ENCODE measurements around the gene LDB1. TPM values are rescaled to one million over a fixed set of nuclear protein-coding genes. Genes with fewer than 3 reads are reported as not detected.
A peak's percentile ranks its signal among the peaks of the same experiment; 100 is the strongest.

LDB1 gene
- total and polyA plus RNA-seq, 10 of the 15 experiments (the other 5 are each of a cell fraction or from before 2014, with no cell fraction given), result 1.7 to 71.5 (median 36.9) TPM

- TF ChIP-seq, protein P1, sequence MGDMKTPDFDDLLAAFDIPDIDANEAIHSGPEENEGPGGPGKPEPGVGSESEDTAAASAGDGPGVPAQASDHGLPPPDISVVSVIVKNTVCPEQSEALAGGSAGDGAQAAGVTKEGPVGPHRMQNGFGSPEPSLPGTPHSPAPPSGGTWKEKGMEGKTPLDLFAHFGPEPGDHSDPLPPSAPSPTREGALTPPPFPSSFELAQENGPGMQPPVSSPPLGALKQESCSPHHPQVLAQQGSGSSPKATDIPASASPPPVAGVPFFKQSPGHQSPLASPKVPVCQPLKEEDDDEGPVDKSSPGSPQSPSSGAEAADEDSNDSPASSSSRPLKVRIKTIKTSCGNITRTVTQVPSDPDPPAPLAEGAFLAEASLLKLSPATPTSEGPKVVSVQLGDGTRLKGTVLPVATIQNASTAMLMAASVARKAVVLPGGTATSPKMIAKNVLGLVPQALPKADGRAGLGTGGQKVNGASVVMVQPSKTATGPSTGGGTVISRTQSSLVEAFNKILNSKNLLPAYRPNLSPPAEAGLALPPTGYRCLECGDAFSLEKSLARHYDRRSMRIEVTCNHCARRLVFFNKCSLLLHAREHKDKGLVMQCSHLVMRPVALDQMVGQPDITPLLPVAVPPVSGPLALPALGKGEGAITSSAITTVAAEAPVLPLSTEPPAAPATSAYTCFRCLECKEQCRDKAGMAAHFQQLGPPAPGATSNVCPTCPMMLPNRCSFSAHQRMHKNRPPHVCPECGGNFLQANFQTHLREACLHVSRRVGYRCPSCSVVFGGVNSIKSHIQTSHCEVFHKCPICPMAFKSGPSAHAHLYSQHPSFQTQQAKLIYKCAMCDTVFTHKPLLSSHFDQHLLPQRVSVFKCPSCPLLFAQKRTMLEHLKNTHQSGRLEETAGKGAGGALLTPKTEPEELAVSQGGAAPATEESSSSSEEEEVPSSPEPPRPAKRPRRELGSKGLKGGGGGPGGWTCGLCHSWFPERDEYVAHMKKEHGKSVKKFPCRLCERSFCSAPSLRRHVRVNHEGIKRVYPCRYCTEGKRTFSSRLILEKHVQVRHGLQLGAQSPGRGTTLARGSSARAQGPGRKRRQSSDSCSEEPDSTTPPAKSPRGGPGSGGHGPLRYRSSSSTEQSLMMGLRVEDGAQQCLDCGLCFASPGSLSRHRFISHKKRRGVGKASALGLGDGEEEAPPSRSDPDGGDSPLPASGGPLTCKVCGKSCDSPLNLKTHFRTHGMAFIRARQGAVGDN (IDR thresholded peaks at IDR 0.05), result no peak
- TF ChIP-seq HDGF (IDR thresholded peaks at IDR 0.05) (0 out of 2 replicates have a peak, but pooled peaks have one; percentile 54), DPF2 (IDR thresholded peaks at IDR 0.05) (no peak; the same call in 1 of the 2 replicates), TCF3 (IDR thresholded peaks at IDR 0.05; ENCODE audit: borderline replicate concordance, insufficient read depth, low read depth, low read length) (no peak), PRDM15 (CRISPR knock-in tag; IDR thresholded peaks at IDR 0.05) (no peak), CREM (IDR thresholded peaks at IDR 0.05; ENCODE audit: low read depth) (peak; percentile 97), GATAD2B (conservative IDR thresholded peaks at IDR 0.05; ENCODE audit: low read depth) (no peak; the same call in 1 of the 2 replicates), PBX3 (IDR thresholded peaks at IDR 0.05; ENCODE audit: insufficient replicate concordance, low read depth, low read length) (no peak), TBL1XR1 (IDR thresholded peaks at IDR 0.05; ENCODE audit: low read depth, low read length) (peak; percentile 18; the same call in 1 of the 2 replicates), IRF3 (IDR thresholded peaks at IDR 0.05) (no peak), NR2C2 (IDR thresholded peaks at IDR 0.05; ENCODE audit: borderline replicate concordance, control insufficient read depth, insufficient read length, low read depth) (no peak), ESRRA (IDR thresholded peaks at IDR 0.05; ENCODE audit: low read length) (peak; percentile 88; the same call in 1 of the 2 replicates), ZBED1 (IDR thresholded peaks at IDR 0.05; ENCODE audit: borderline replicate concordance) (no peak), YY1 (IDR thresholded peaks at IDR 0.05; ENCODE audit: low read depth, low read length) (peak; percentile 98), TARDBP (IDR thresholded peaks at IDR 0.05; ENCODE audit: borderline replicate concordance) (peak; percentile 93), CBX3 (IDR thresholded peaks at IDR 0.05; ENCODE audit: borderline replicate concordance, low read depth) (no peak)
- TF ChIP-seq, protein P2, sequence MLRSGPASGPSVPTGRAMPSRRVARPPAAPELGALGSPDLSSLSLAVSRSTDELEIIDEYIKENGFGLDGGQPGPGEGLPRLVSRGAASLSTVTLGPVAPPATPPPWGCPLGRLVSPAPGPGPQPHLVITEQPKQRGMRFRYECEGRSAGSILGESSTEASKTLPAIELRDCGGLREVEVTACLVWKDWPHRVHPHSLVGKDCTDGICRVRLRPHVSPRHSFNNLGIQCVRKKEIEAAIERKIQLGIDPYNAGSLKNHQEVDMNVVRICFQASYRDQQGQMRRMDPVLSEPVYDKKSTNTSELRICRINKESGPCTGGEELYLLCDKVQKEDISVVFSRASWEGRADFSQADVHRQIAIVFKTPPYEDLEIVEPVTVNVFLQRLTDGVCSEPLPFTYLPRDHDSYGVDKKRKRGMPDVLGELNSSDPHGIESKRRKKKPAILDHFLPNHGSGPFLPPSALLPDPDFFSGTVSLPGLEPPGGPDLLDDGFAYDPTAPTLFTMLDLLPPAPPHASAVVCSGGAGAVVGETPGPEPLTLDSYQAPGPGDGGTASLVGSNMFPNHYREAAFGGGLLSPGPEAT (IDR thresholded peaks at IDR 0.05; ENCODE audit: low read depth), result peak; percentile 82
Measured at GRCh38 chr10:102132563-102133372, 12.6 kb upstream of the LDB1 start, which contains the start of gene PPRC1 (continued).

Data from GM12878 (cell line).